ENCODE data around the gene MYO1D.

- TF ChIP-seq POLR2A (IDR thresholded peaks at IDR 0.05), result no peak
- TF ChIP-seq, protein P1, sequence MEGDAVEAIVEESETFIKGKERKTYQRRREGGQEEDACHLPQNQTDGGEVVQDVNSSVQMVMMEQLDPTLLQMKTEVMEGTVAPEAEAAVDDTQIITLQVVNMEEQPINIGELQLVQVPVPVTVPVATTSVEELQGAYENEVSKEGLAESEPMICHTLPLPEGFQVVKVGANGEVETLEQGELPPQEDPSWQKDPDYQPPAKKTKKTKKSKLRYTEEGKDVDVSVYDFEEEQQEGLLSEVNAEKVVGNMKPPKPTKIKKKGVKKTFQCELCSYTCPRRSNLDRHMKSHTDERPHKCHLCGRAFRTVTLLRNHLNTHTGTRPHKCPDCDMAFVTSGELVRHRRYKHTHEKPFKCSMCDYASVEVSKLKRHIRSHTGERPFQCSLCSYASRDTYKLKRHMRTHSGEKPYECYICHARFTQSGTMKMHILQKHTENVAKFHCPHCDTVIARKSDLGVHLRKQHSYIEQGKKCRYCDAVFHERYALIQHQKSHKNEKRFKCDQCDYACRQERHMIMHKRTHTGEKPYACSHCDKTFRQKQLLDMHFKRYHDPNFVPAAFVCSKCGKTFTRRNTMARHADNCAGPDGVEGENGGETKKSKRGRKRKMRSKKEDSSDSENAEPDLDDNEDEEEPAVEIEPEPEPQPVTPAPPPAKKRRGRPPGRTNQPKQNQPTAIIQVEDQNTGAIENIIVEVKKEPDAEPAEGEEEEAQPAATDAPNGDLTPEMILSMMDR (IDR thresholded peaks at IDR 0.05), result no peak
Observed at GRCh38 chr17:32723310-32723955, 153.5 kb downstream of the MYO1D start.
